ENCODE data around the gene RCVRN. TPM values are rescaled to one million over a fixed set of nuclear protein-coding genes. Genes with fewer than 3 reads are reported as not detected.

RCVRN gene
- total RNA-seq, 6 donors from 2014 or later, result 0.10 to 6.9 (median 0.27) TPM; not detected in 2

DNA sequence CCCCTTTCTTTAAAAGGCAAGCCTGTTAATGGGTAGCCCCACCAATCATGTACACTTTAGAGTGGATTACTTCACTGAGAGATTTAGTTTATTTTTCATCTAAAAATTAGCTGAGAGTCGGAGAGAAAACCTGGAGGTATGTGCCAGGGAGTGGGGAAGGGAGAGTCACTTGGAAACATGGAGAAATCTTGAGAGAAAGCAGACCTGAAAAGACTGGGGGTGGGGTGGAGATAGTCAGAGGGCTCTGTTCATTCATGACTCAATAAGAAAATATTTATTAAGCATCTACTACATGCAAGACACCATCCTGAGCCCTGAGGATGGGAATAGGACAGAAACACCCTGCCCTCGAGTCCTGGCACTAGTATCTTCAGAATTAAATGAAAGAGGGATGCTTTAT lies 27.4 kb upstream of the RCVRN start:
- Histone ChIP-seq H3K27me3 (no peaks in the 10 kb centered on the region), H3K4me1 (peaks cover 0 to 4% (median 0%) of the 10 kb centered on the region in 4 donors), H3K9me3 (no peaks in the 10 kb centered on the region), H3K27ac (no peak overlapping the region), H3K4me3 (no peak overlapping the region), H3K36me3 (peaks cover 0 to 5% (median 2%) of the 10 kb centered on the region in 4 donors)
- ATAC-seq (ENCODE audit: low FRiP score in 2 of 2) (no peak), DNase-seq (no peak)
- no peak for TF ChIP-seq EP300 (IDR thresholded peaks at IDR 0.05)
- no peak for TF ChIP-seq POLR2AphosphoS5 (IDR thresholded peaks at IDR 0.05)
- TF ChIP-seq POLR2A (IDR thresholded peaks at IDR 0.05), result no peak
- TF ChIP-seq, protein P1, sequence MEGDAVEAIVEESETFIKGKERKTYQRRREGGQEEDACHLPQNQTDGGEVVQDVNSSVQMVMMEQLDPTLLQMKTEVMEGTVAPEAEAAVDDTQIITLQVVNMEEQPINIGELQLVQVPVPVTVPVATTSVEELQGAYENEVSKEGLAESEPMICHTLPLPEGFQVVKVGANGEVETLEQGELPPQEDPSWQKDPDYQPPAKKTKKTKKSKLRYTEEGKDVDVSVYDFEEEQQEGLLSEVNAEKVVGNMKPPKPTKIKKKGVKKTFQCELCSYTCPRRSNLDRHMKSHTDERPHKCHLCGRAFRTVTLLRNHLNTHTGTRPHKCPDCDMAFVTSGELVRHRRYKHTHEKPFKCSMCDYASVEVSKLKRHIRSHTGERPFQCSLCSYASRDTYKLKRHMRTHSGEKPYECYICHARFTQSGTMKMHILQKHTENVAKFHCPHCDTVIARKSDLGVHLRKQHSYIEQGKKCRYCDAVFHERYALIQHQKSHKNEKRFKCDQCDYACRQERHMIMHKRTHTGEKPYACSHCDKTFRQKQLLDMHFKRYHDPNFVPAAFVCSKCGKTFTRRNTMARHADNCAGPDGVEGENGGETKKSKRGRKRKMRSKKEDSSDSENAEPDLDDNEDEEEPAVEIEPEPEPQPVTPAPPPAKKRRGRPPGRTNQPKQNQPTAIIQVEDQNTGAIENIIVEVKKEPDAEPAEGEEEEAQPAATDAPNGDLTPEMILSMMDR (IDR thresholded peaks at IDR 0.05), result no peak
- WGBS, 2 donors, result 58 to 72% methylated on average over 2 of the region's 2 CpGs

DNA sequence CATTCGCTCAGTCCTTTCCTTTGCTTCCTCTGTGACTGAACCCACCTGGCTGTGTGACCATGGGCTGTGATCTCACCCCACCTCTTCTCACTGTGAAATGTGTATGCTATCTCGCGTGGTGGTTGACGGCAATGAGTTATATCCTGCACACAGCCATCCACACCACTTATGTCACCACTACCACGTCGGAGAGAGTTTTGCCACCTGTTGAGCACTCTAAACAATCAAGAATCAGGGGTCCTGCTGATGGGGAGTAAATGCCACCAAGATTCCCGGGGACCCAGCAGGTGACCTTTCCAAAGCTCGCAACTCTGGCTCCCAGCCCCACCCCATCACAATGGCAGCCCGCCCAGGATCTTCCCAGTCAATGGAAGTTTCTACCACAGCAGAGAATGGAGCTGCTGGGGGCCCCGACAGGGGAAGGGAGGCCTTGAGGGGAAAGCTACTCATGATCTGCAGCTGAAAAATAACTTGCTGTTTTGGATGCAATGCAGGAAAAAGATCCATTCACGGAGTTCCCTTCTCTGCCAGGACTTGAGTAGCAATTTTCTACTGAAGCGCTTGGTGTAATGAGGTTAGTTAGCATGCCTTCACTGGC lies 26.2 kb upstream of the RCVRN start:
- H3K4me1 ChIP-seq, result no peaks in the 10 kb centered on the region
- no peaks in the 10 kb centered on the region for H3K9me3 ChIP-seq
- no peak for DNase-seq
- WGBS, 2 donors, result 80% methylated on average over 11 to 12 of the region's 12 CpGs
- no peaks in the 10 kb centered on the region for H3K27me3 ChIP-seq
- H3K27ac ChIP-seq, result no peak overlapping the region
- no peak overlapping the region for H3K4me3 ChIP-seq
- peaks cover 0 to 9% (median 3%) of the 10 kb centered on the region in 4 donors for H3K36me3 ChIP-seq
- ATAC-seq (ENCODE audit: low FRiP score in 2 of 2), result no peak
- TF ChIP-seq POLR2A (IDR thresholded peaks at IDR 0.05) (no peak), POLR2AphosphoS5 (IDR thresholded peaks at IDR 0.05) (no peak), EP300 (IDR thresholded peaks at IDR 0.05) (no peak)
- TF ChIP-seq, protein P1 (IDR thresholded peaks at IDR 0.05), result no peak

DNA sequence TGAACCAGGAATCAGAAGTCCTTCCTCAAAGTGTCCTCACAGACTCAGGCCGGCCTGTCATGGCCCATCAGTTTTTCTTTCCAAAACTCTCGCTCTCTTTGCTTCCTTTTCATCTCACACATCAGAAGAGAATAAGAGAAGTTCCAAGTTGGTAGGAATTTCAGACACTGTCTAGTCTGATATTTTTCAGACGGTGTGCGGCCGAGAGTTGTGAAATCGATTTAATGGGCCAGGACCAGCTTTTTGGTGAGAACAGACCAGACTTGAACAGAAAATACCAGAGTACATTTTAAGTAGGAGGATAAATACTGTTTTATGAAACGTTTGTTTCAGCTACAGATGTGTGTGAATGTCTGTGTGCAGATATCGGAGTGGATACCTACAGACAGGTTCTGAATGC lies 24.8 kb upstream of the RCVRN start:
- H3K9me3 ChIP-seq, result no peaks in the 10 kb centered on the region
- TF ChIP-seq POLR2AphosphoS5 (IDR thresholded peaks at IDR 0.05) (no peak), POLR2A (IDR thresholded peaks at IDR 0.05) (no peak), EP300 (IDR thresholded peaks at IDR 0.05) (no peak)
- TF ChIP-seq, protein P1 (IDR thresholded peaks at IDR 0.05), result no peak
- DNase-seq (no peak), ATAC-seq (ENCODE audit: low FRiP score in 2 of 2) (peak in 1 of 2 donors; percentile 65)
- peaks cover 0 to 18% (median 3%) of the 10 kb centered on the region in 4 donors for H3K36me3 ChIP-seq
- peaks cover 0 to 2% (median 0%) of the 10 kb centered on the region in 4 donors for H3K4me1 ChIP-seq
- WGBS, 2 donors, result 75 to 83% methylated on average over 8 of the region's 8 CpGs
- no peak overlapping the region for H3K27ac ChIP-seq
- H3K27me3 ChIP-seq, result no peaks in the 10 kb centered on the region
- H3K4me3 ChIP-seq, result no peak overlapping the region

DNA sequence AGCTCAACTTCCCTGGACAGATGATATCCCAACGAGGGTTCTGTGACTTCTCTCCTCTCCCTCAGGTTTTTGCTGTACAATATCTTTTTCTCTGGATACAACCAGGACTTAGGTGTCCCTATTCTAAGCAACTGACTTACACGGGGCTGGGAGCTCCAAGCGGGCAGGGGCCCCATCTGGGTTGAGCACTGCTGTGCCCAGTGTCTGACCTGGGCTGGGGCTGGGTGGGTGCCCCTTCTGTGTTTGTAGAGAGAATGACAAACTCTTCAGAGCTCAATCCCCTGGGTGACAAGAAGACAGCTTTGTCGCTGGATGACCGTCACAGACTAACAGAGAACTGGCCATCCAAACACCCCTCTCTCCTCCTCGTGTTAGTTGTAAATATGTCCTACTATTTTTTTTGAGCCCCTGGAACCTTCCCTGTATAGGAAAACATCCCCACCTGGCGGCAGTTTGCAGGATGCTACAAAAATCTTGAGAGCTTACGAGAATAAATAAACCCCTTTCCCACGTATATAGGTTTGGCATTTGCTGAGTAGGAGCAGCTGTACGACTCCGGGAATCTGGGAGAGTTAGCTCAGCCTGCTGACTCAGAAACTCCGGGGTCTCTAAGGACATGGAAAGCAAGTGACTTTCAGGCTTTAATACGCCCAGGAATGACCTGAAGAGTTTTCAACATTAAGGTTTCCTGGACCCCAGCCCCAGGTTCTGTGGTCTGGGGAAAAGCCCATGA lies 23.7 kb upstream of the RCVRN start:
- peaks cover 0 to 4% (median 0%) of the 10 kb centered on the region in 4 donors for H3K4me1 ChIP-seq
- DNase-seq, result no peak
- H3K27me3 ChIP-seq, result no peaks in the 10 kb centered on the region
- TF ChIP-seq EP300 (IDR thresholded peaks at IDR 0.05), result no peak
- no peak for TF ChIP-seq POLR2A (IDR thresholded peaks at IDR 0.05)
- TF ChIP-seq, protein P1 (IDR thresholded peaks at IDR 0.05), result no peak
- TF ChIP-seq POLR2AphosphoS5 (IDR thresholded peaks at IDR 0.05), result no peak
- H3K9me3 ChIP-seq, result no peaks in the 10 kb centered on the region
- WGBS, 2 donors, result 46 to 52% methylated on average over 13 of the region's 13 CpGs
- H3K36me3 ChIP-seq, result peaks cover 0 to 18% (median under 1%) of the 10 kb centered on the region in 4 donors
- H3K27ac ChIP-seq, result no peak overlapping the region
- ATAC-seq (ENCODE audit: low FRiP score in 2 of 2), result peak in 1 of 2 donors; percentile 62
- no peak overlapping the region for H3K4me3 ChIP-seq

All from upper lobe of left lung (tissue), 6 donors.